ENCODE results near the gene NRXN3.

GRCh38 chr14:79473651-79474050 is 1303.5 kb downstream of the NRXN3 start:
- TF ChIP-seq CTCF (IDR thresholded peaks at IDR 0.05; ENCODE audit: insufficient read depth, low read depth, low read length) (no peak), EZH2 (IDR thresholded peaks at IDR 0.05; ENCODE audit: insufficient read depth, low read length) (no peak)

Data from astrocyte (in vitro differentiated cells and primary cell).